Measurements from ENCODE around the gene POMP.

Gene POMP

GRCh38 chr13:28658796-28659620 is at the start of gene POMP:
Gene POMP (plus strand): TSS chr13:28659130. CDS start chr13:28659185, 55 bp downstream.
- DNase-seq (ENCODE audit: low read depth) = peak; percentile 87

- no peak for DNase-seq (ENCODE audit: low read depth)
Observed at GRCh38 chr13:28609381-28609780, 49.5 kb upstream of the POMP start.

- no peak for DNase-seq (ENCODE audit: low read depth)
Observed at GRCh38 chr13:28609926-28610325, 49.0 kb upstream of the POMP start.

- DNase-seq (ENCODE audit: low read depth) = no peak
Observed at GRCh38 chr13:28610996-28611395, 47.9 kb upstream of the POMP start.

- no peak for DNase-seq (ENCODE audit: low read depth)
Observed at GRCh38 chr13:28611654-28612131, 47.2 kb upstream of the POMP start.

- DNase-seq (ENCODE audit: low read depth) = no peak
Observed at GRCh38 chr13:28613562-28613961, 45.4 kb upstream of the POMP start.

- DNase-seq (ENCODE audit: low read depth) = no peak
Observed at GRCh38 chr13:28615916-28616446, 42.9 kb upstream of the POMP start.

GRCh38 chr13:28618230-28618994 is 40.5 kb upstream of the POMP start:
- no peak for DNase-seq (ENCODE audit: low read depth)

GRCh38 chr13:28620011-28620830 is 38.7 kb upstream of the POMP start:
- DNase-seq (ENCODE audit: low read depth) = no peak

GRCh38 chr13:28621449-28621848 is 37.5 kb upstream of the POMP start:
- no peak for DNase-seq (ENCODE audit: low read depth)

GRCh38 chr13:28622286-28622685 is 36.6 kb upstream of the POMP start:
- DNase-seq (ENCODE audit: low read depth) = no peak

- no peak for DNase-seq (ENCODE audit: low read depth)
Observed at GRCh38 chr13:28623782-28624706, 34.9 kb upstream of the POMP start.

- DNase-seq (ENCODE audit: low read depth) = no peak
Observed at GRCh38 chr13:28624707-28625432, 34.1 kb upstream of the POMP start.

- DNase-seq (ENCODE audit: low read depth) = no peak
Observed at GRCh38 chr13:28626266-28626665, 32.7 kb upstream of the POMP start.

- no peak for DNase-seq (ENCODE audit: low read depth)
Observed at GRCh38 chr13:28628241-28628640, 30.7 kb upstream of the POMP start.

GRCh38 chr13:28630869-28631268 is 28.1 kb upstream of the POMP start:
- DNase-seq (ENCODE audit: low read depth) = no peak

- DNase-seq (ENCODE audit: low read depth) = no peak
Observed at GRCh38 chr13:28631801-28632200, 27.1 kb upstream of the POMP start.

- DNase-seq (ENCODE audit: low read depth) = no peak
Observed at GRCh38 chr13:28636069-28636468, 22.9 kb upstream of the POMP start.

- no peak for DNase-seq (ENCODE audit: low read depth)
Observed at GRCh38 chr13:28636677-28637317, 22.1 kb upstream of the POMP start.
